Measurements from ENCODE around the gene HSPA4.

DNA sequence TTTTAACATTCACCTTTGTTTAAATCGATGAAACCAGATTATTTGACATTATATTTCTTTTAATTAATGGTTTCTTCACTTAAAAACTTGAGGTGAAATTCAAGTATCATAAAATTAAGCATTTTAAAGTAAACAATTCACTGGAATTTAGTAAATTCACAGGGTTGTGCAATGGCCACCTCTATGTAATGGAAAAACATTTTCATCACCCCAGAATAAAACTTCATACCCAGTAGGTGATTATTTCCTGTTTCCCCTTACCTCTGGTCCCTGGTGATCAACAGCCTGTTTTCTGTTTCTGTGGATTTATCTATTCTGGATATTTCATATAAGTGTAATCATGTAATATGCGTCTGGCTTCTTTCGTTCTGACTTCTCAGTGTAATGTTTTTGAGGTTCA lies 27.2 kb downstream of the HSPA4 start:
- TF ChIP-seq MAZ (IDR thresholded peaks at IDR 0.05; ENCODE audit: borderline replicate concordance, low read depth, low read length) (no peak), MAZ (CRISPR knock-in tag; IDR thresholded peaks at IDR 0.05; ENCODE audit: low read depth) (no peak), MYC (CRISPR knock-in tag; IDR thresholded peaks at IDR 0.05; ENCODE audit: borderline replicate concordance) (no peak)
